Inferior parietal cortex (tissue), 1 donor: ENCODE data around the gene RUFY4.

Experiments used
- DNase-seq: peaks from one replicate; pipeline ENCODE4 v3.0.0-alpha.2; 2016; ENCODE audit errors: extremely low spot score

RUFY4 gene

GRCh38 chr2:218060950-218061660 is 7.9 kb upstream of the RUFY4 start:
- no peak for DNase-seq

GRCh38 chr2:218063486-218063885 is 5.6 kb upstream of the RUFY4 start:
- DNase-seq = no peak

- DNase-seq = no peak
These were observed 5.2 kb upstream of the RUFY4 start for GRCh38 chr2:218063896-218064295.

GRCh38 chr2:218065239-218066006 is 3.6 kb upstream of the RUFY4 start:
- DNase-seq = no peak

- DNase-seq = no peak
These were observed 2.0 kb upstream of the RUFY4 start for GRCh38 chr2:218066926-218067515.

GRCh38 chr2:218067523-218067922 is 1.5 kb upstream of the RUFY4 start:
- DNase-seq = no peak

GRCh38 chr2:218069606-218070300 is 700 bp downstream of the RUFY4 start:
- no peak for DNase-seq

GRCh38 chr2:218070587-218070986 is 1.5 kb downstream of the RUFY4 start:
- no peak for DNase-seq

GRCh38 chr2:218071218-218071937 is 2.3 kb downstream of the RUFY4 start:
- DNase-seq = no peak

GRCh38 chr2:218072002-218072401 is 2.9 kb downstream of the RUFY4 start:
- DNase-seq = no peak

- no peak for DNase-seq
These were observed 3.5 kb downstream of the RUFY4 start for GRCh38 chr2:218072478-218073024.

GRCh38 chr2:218073185-218073584 is 4.1 kb downstream of the RUFY4 start:
- DNase-seq = no peak

GRCh38 chr2:218074031-218074430 is 5.0 kb downstream of the RUFY4 start:
- DNase-seq = no peak

GRCh38 chr2:218075975-218076811 is 7.1 kb downstream of the RUFY4 start:
- DNase-seq = no peak

- DNase-seq = no peak
These were observed 8.6 kb downstream of the RUFY4 start for GRCh38 chr2:218077464-218078216.

GRCh38 chr2:218079943-218080913 is 11.2 kb downstream of the RUFY4 start:
- no peak for DNase-seq

- DNase-seq = no peak
These were observed 12.0 kb downstream of the RUFY4 start for GRCh38 chr2:218081063-218081462.

GRCh38 chr2:218081695-218082094 is 12.6 kb downstream of the RUFY4 start:
- no peak for DNase-seq
